Ovary (tissue), 9 donors: ENCODE measurements around the gene RPL3. TPM values are rescaled to one million over a fixed set of nuclear protein-coding genes. Genes with fewer than 3 reads are reported as not detected.

ENCODE experiments used
- DNase-seq, 5 donors: peaks; one replicate each; pipeline ENCODE4 v3.0.0-alpha.2; 2019 to 2020
- H3K27ac ChIP-seq, 2 donors: fragments of 200-600 bp; one replicate each; pipeline versions ENCODE4 v1.5.1 to v1.8.0; 2019 to 2022
- H3K27me3 ChIP-seq: fragments of 200-600 bp; one replicate; pipeline ENCODE4 v1.8.0; 2022
- H3K36me3 ChIP-seq: fragments of 200-600 bp; sonication (generic); one replicate; pipeline ENCODE4 v1.5.1; 2019
- H3K4me1 ChIP-seq: one replicate; pipeline ENCODE4 v1.8.1; 2013; ENCODE audit warnings: mild to moderate bottlenecking, moderate library complexity; ENCODE audit not compliant: insufficient read depth
- H3K4me3 ChIP-seq: fragments of 200-600 bp; sonication (generic); one replicate; pipeline ENCODE4 v1.5.1; 2017
- H3K9me3 ChIP-seq, 2 donors: fragments of 200-600 bp in 1 of 2; sonication (generic) in 1 of 2; one replicate each; pipeline versions ENCODE4 v1.5.1 to v1.8.1; 2013 to 2019; ENCODE audit warnings: mild to moderate bottlenecking in 1 of 2, moderate library complexity in 1 of 2
- EP300 ChIP-seq: sonication (generic); formaldehyde crosslinking; IDR thresholded peaks from one replicate; pipeline ENCODE4 v1.6.1; 2017; ENCODE audit warnings: antibody characterized with exemption
- POLR2A ChIP-seq: fragments of 450-650 bp; IDR thresholded peaks from one replicate; pipeline ENCODE4 v1.6.1; 2017; ENCODE audit warnings: antibody characterized with exemption, mild to moderate bottlenecking, moderate library complexity
- WGBS, 3 donors: extraction: QIAGEN DNeasy Blood & Tissue Kit in 1 of 3; methylation state at CpG; one replicate each; pipeline versions ENCODE4 v1.1.5 to v1.1.7; 2013 to 2017; 5-methylcytosine and 5-hydroxymethylcytosine counted together
- intact Hi-C, 4 donors: fragments of 100-400 bp; cut with DNase I; formaldehyde crosslinking; loops; one replicate each; pipeline versions ENCODE4 v1.11.0 to v1.15.1; 2022 to 2023
- polyA plus RNA-seq, 2 donors: library from polyadenylated mRNA; stranded (reverse); fragments of 200-250 nt in 1 of 2; fragments of 350-450 nt in 1 of 2; fragmentation: Illumina TruSeq in 1 of 2; extraction: RNeasy Lipid Tissue Mini Kit (QIAGEN cat#74804) in 1 of 2; gene quantifications; one replicate each; pipeline ENCODE4 v1.2.3, GENCODE V29; 2013 to 2014
- total RNA-seq, 7 donors: library from RNA; depleted of rRNA in 2 of 7; stranded (reverse); fragments of >200 nt in 2 of 7; fragmentation: NEBNext Ultra II Directional in 3 of 7; extraction: Animal tissue kit (Norgen Biotek cat#: 25700) in 3 of 7; gene quantifications; one replicate each; pipeline versions ENCODE4 v1.1.0 to v1.2.4, GENCODE V29; 2016 to 2023
- TF ChIP-seq, protein P1 (sequence below), 3 donors: fragments of 450-650 bp in 2 of 3; fragments of 200-600 bp in 1 of 3; IDR thresholded peaks; one replicate each; pipeline versions ENCODE4 v1.5.1 to v1.8.0; 2016 to 2022; ENCODE audit warnings: antibody characterized with exemption in 3 of 3, mild to moderate bottlenecking in 1 of 3
- donor health status: DM: no; HTN: no; CAD: no; lungs with moderate emphysema.
- donor health status: DM: no; HTN: no; CAD: no.
- donor health status: Bipolar disorder and iron deficiency.
- donor health status: DM: yes; HTN: yes; CAD: no.
- donor health status: DM: no; HTN: no; CAD: no.
- donor health status: DM: yes; HTN: yes; CAD: no.

RPL3 gene
- total and polyA plus RNA-seq, 9 donors = 3,441 to 7,258 (median 4,727) TPM

DNA sequence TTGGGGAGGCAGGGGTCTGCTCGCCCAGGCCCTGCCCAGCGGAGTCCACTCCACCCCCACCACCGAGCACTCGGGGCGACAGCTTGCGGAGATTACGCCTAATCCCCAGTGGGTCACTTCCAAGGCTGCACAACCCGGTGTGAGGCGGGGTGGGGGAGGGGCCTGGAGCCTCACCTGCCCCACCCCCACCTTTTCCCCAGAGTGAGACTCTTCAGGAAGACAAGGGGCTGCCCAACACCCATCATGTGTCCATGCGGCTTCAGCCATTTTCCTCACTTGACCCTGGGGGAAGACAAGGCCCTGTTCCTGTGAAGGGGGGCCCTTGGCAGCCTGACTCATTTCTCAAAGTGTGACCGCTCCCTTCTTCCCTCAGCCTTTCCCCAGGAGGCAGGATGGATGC, 42.8 kb upstream of the RPL3 start:
- H3K27me3 ChIP-seq = no peaks in the 10 kb centered on the region
- no peak overlapping the region for H3K4me3 ChIP-seq
- 50 to 70% (median 59%) methylated on average over 11 of the region's 11 CpGs for WGBS, 3 donors
- H3K9me3 ChIP-seq = no peaks in the 10 kb centered on the region
- intact Hi-C loops = no loop called here
- H3K36me3 ChIP-seq = no peaks in the 10 kb centered on the region
- DNase-seq = no peak
- H3K27ac ChIP-seq = no peak overlapping the region
- TF ChIP-seq EP300 = no peak
- TF ChIP-seq, protein P1, sequence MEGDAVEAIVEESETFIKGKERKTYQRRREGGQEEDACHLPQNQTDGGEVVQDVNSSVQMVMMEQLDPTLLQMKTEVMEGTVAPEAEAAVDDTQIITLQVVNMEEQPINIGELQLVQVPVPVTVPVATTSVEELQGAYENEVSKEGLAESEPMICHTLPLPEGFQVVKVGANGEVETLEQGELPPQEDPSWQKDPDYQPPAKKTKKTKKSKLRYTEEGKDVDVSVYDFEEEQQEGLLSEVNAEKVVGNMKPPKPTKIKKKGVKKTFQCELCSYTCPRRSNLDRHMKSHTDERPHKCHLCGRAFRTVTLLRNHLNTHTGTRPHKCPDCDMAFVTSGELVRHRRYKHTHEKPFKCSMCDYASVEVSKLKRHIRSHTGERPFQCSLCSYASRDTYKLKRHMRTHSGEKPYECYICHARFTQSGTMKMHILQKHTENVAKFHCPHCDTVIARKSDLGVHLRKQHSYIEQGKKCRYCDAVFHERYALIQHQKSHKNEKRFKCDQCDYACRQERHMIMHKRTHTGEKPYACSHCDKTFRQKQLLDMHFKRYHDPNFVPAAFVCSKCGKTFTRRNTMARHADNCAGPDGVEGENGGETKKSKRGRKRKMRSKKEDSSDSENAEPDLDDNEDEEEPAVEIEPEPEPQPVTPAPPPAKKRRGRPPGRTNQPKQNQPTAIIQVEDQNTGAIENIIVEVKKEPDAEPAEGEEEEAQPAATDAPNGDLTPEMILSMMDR (IDR thresholded peaks at IDR 0.05) = no peak
- TF ChIP-seq POLR2A = no peak
- peaks cover 11% of the 10 kb centered on the region for H3K4me1 ChIP-seq

GRCh38 chr22:39361496-39361895, 42.1 kb upstream of the RPL3 start:
- Histone ChIP-seq H3K4me1 (peaks cover 11% of the 10 kb centered on the region), H3K36me3 (no peaks in the 10 kb centered on the region), H3K27me3 (no peaks in the 10 kb centered on the region), H3K9me3 (no peaks in the 10 kb centered on the region), H3K4me3 (no peak overlapping the region), H3K27ac (no peak overlapping the region)
- 84 to 97% (median 95%) methylated on average over 7 of the region's 7 CpGs for WGBS, 3 donors
- DNase-seq = no peak
- TF ChIP-seq, protein P1 (IDR thresholded peaks at IDR 0.05) = no peak
- no peak for TF ChIP-seq EP300
- TF ChIP-seq POLR2A = no peak
- intact Hi-C loops = no loop called here

- Histone ChIP-seq H3K27me3 (no peaks in the 10 kb centered on the region), H3K4me1 (peaks cover 11% of the 10 kb centered on the region), H3K4me3 (no peak overlapping the region), H3K27ac (no peak overlapping the region), H3K9me3 (no peaks in the 10 kb centered on the region), H3K36me3 (no peaks in the 10 kb centered on the region)
- TF ChIP-seq POLR2A = no peak
- TF ChIP-seq EP300 = no peak
- TF ChIP-seq, protein P1 (IDR thresholded peaks at IDR 0.05) = no peak
- DNase-seq = no peak
- WGBS, 3 donors = 81 to 84% (median 83%) methylated on average over 14 of the region's 14 CpGs
- intact Hi-C loops = no loop called here
Observed at GRCh38 chr22:39360674-39361413, 41.4 kb upstream of the RPL3 start.

DNA sequence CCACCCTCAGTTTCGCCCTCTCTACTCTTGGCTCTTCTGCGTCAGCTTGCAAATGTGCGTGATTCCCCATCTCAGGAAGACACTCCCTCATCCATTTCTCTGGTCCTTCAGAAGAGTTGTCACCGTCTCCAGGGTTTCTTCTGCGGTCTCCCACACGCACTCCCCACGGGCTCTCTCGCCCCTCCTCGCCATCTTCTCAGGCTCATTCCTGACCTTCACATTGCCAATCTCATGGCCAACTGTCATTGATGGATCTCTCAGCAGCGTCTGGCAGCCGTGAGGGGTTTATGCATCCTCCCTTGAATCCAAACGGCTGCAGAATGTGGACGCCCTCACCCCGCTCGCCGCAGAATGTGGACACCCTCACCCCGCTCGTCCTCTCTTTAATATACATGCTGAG, 40.8 kb upstream of the RPL3 start:
- TF ChIP-seq, protein P1 (IDR thresholded peaks at IDR 0.05) = no peak
- TF ChIP-seq POLR2A = no peak
- TF ChIP-seq EP300 = no peak
- 76 to 77% (median 77%) methylated on average over 18 of the region's 18 CpGs for WGBS, 3 donors
- intact Hi-C loops = no loop called here
- no peaks in the 10 kb centered on the region for H3K27me3 ChIP-seq
- no peaks in the 10 kb centered on the region for H3K9me3 ChIP-seq
- H3K36me3 ChIP-seq = no peaks in the 10 kb centered on the region
- peaks cover 11% of the 10 kb centered on the region for H3K4me1 ChIP-seq
- no peak for DNase-seq
- no peak overlapping the region for H3K27ac ChIP-seq
- H3K4me3 ChIP-seq = no peak overlapping the region
